Activated T-cell treated with anti-CD3 and anti-CD28 coated beads, Interleukin-2, amount 50 U/mL, for 1 hour (primary cell): Measurements from ENCODE around the gene FNDC1.

Experiments
- DNase-seq: peaks from one replicate; pipeline ENCODE4 v3.0.0-alpha.2; 2020

Gene FNDC1

GRCh38 chr6:159213405-159213804 is 44.2 kb downstream of the FNDC1 start:
- DNase-seq = no peak

- no peak for DNase-seq
Observed at GRCh38 chr6:159214281-159214680, 45.1 kb downstream of the FNDC1 start.

- DNase-seq = no peak
Observed at GRCh38 chr6:159217595-159218275, 48.5 kb downstream of the FNDC1 start.

GRCh38 chr6:159220093-159220492 is 50.9 kb downstream of the FNDC1 start:
- DNase-seq = no peak

- no peak for DNase-seq
Observed at GRCh38 chr6:159221486-159222170, 52.4 kb downstream of the FNDC1 start.

- DNase-seq = no peak
Observed at GRCh38 chr6:159224452-159224851, 55.3 kb downstream of the FNDC1 start.

- DNase-seq = no peak
Observed at GRCh38 chr6:159229651-159230051, 60.5 kb downstream of the FNDC1 start.

GRCh38 chr6:159232106-159232645 is 63.0 kb downstream of the FNDC1 start:
- no peak for DNase-seq

- DNase-seq = no peak
Observed at GRCh38 chr6:159232751-159233150, 63.6 kb downstream of the FNDC1 start.

GRCh38 chr6:159233365-159234101 is 64.3 kb downstream of the FNDC1 start:
- DNase-seq = no peak

GRCh38 chr6:159234102-159234553 is 64.9 kb downstream of the FNDC1 start:
- no peak for DNase-seq

- no peak for DNase-seq
Observed at GRCh38 chr6:159238920-159239558, 69.8 kb downstream of the FNDC1 start.

- DNase-seq = no peak
Observed at GRCh38 chr6:159249128-159249527, 79.9 kb downstream of the FNDC1 start.

GRCh38 chr6:159249752-159250151 is 80.6 kb downstream of the FNDC1 start:
- DNase-seq = no peak

- no peak for DNase-seq
Observed at GRCh38 chr6:159250633-159251032, 81.4 kb downstream of the FNDC1 start.

- no peak for DNase-seq
Observed at GRCh38 chr6:159252955-159253508, 83.8 kb downstream of the FNDC1 start.

GRCh38 chr6:159254186-159254585 is 85.0 kb downstream of the FNDC1 start:
- DNase-seq = no peak

- DNase-seq = no peak
Observed at GRCh38 chr6:159255434-159255951, 86.3 kb downstream of the FNDC1 start.

GRCh38 chr6:159256128-159256527 is 86.9 kb downstream of the FNDC1 start:
- no peak for DNase-seq

- no peak for DNase-seq
Observed at GRCh38 chr6:159257846-159258245, 88.6 kb downstream of the FNDC1 start.

GRCh38 chr6:159259441-159260125 is 90.4 kb downstream of the FNDC1 start:
- no peak for DNase-seq

GRCh38 chr6:159260208-159260607 is 91.0 kb downstream of the FNDC1 start:
- DNase-seq = no peak
